Trophoblast cell (in vitro differentiated cells and primary cell): ENCODE measurements around the gene BMERB1.

Experiments used
- DNase-seq, 2 donors: peaks; one replicate each; pipeline ENCODE4 v3.0.0-alpha.2; 2016
- H2AFZ ChIP-seq: 2 replicates; pipeline ENCODE4 v1.6.1; 2013; ENCODE audit warnings: low read length, moderate library complexity, mild to moderate bottlenecking; ENCODE audit not compliant: insufficient read depth, poor library complexity
- H2AK5ac ChIP-seq: 2 replicates; pipeline ENCODE4 v1.6.1; 2013; ENCODE audit warnings: mild to moderate bottlenecking, low read length
- H2BK120ac ChIP-seq: 2 replicates; pipeline ENCODE4 v1.6.1; 2013; ENCODE audit warnings: low read length, mild to moderate bottlenecking, moderate library complexity; ENCODE audit not compliant: insufficient read depth, poor library complexity
- H2BK12ac ChIP-seq: 2 replicates; pipeline ENCODE4 v1.6.1; 2013; ENCODE audit warnings: mild to moderate bottlenecking, low read length, moderate library complexity
- H2BK5ac ChIP-seq: 2 replicates; pipeline ENCODE4 v1.6.1; 2013; ENCODE audit warnings: low read length, low read depth, moderate library complexity, mild to moderate bottlenecking; ENCODE audit not compliant: poor library complexity
- H3K14ac ChIP-seq: 2 replicates; pipeline ENCODE4 v1.6.1; 2013; ENCODE audit warnings: mild to moderate bottlenecking, low read length
- H3K18ac ChIP-seq: 2 replicates; pipeline ENCODE4 v1.6.1; 2013; ENCODE audit warnings: mild to moderate bottlenecking, low read length
- H3K23ac ChIP-seq: 2 replicates; pipeline ENCODE4 v1.6.1; 2013; ENCODE audit warnings: low read length
- H3K27ac ChIP-seq: 2 replicates; pipeline ENCODE4 v1.5.1; 2013; ENCODE audit warnings: low read depth, mild to moderate bottlenecking, inconsistent platforms, low read length, moderate library complexity
- H3K27me3 ChIP-seq: 2 replicates; pipeline ENCODE4 v1.6.1; 2013; ENCODE audit warnings: inconsistent platforms, mild to moderate bottlenecking, low read length, moderate library complexity; ENCODE audit not compliant: insufficient read depth
- H3K36me3 ChIP-seq, 2 experiments: 1 replicate in 1 of 2; 2 replicates in 1 of 2; pipeline ENCODE4 v1.6.1; 2013; ENCODE audit warnings: low read length in 2 of 2, mild to moderate bottlenecking in 2 of 2, moderate library complexity in 1 of 2; ENCODE audit not compliant: insufficient read depth in 2 of 2, control insufficient read depth in 1 of 2
- H3K4ac ChIP-seq: 2 replicates; pipeline ENCODE4 v1.6.1; 2013; ENCODE audit warnings: low read depth, mild to moderate bottlenecking, low read length, moderate library complexity
- H3K4me1 ChIP-seq, 2 experiments: 1 replicate in 1 of 2; 2 replicates in 1 of 2; pipeline ENCODE4 v1.6.1; 2013; ENCODE audit warnings: low read length in 2 of 2, mild to moderate bottlenecking in 2 of 2, moderate library complexity in 1 of 2; ENCODE audit not compliant: insufficient read depth in 2 of 2, control insufficient read depth in 1 of 2
- H3K4me2 ChIP-seq: 2 replicates; pipeline ENCODE4 v1.6.1; 2013; ENCODE audit warnings: inconsistent platforms, mild to moderate bottlenecking, low read length, moderate library complexity
- H3K4me3 ChIP-seq: 2 replicates; pipeline ENCODE4 v1.5.1; 2013; ENCODE audit warnings: mild to moderate bottlenecking, low read depth, low read length, inconsistent platforms
- H3K79me1 ChIP-seq: one replicate; pipeline ENCODE4 v1.6.1; 2013; ENCODE audit warnings: low read length
- H3K79me2 ChIP-seq: 2 replicates; pipeline ENCODE4 v1.6.1; 2013; ENCODE audit warnings: low read length, mild to moderate bottlenecking; ENCODE audit not compliant: control insufficient read depth, insufficient read depth, poor library complexity
- H3K9ac ChIP-seq: 2 replicates; pipeline ENCODE4 v1.6.1; 2013; ENCODE audit warnings: mild to moderate bottlenecking, low read length
- H3K9me3 ChIP-seq: 2 replicates; pipeline ENCODE4 v1.6.1; 2013; ENCODE audit warnings: low read depth, mild to moderate bottlenecking, control low read depth, inconsistent platforms, low read length; ENCODE audit not compliant: insufficient read depth
- H4K12ac ChIP-seq: 2 replicates; pipeline ENCODE4 v1.6.1; 2013; ENCODE audit warnings: low read depth, mild to moderate bottlenecking, low read length, moderate library complexity
- H4K8ac ChIP-seq: 2 replicates; pipeline ENCODE4 v1.6.1; 2013; ENCODE audit warnings: low read depth, mild to moderate bottlenecking, low read length, moderate library complexity
- H4K91ac ChIP-seq: one replicate; pipeline ENCODE4 v1.6.1; 2013; ENCODE audit warnings: low read depth, mild to moderate bottlenecking, low read length, moderate library complexity
- WGBS: extraction: QIAGEN DNeasy Blood & Tissue Kit; methylation state at CpG from one replicate; pipeline ENCODE4 v1.1.7; 2013; ENCODE audit warnings: missing lambda C conversion rate; ENCODE audit not compliant: insufficient read length, insufficient coverage; ENCODE audit errors: extremely low coverage; 5-methylcytosine and 5-hydroxymethylcytosine counted together

The BMERB1 gene

GRCh38 chr16:15621889-15622288, 187.5 kb downstream of the BMERB1 start:
- H4K12ac ChIP-seq = no peak overlapping the region
- no peak overlapping the region for H3K4me3 ChIP-seq
- no peak overlapping the region for H2BK120ac ChIP-seq
- H3K14ac ChIP-seq = no peak overlapping the region
- WGBS = no CpG with 5 or more reads among the region's 8 CpGs
- no peak overlapping the region for H2AFZ ChIP-seq
- H3K27me3 ChIP-seq = no peaks in the 10 kb centered on the region
- H2AK5ac ChIP-seq = no peak overlapping the region
- no peaks in the 10 kb centered on the region for H3K79me1 ChIP-seq
- no peak overlapping the region for H3K27ac ChIP-seq
- H3K9ac ChIP-seq = no peak overlapping the region
- H3K36me3 ChIP-seq = peaks cover 31 to 55% of the 10 kb centered on the region in 2 experiments
- H3K18ac ChIP-seq = no peak overlapping the region
- H3K9me3 ChIP-seq = no peaks in the 10 kb centered on the region
- no peak for DNase-seq
- H2BK5ac ChIP-seq = no peak overlapping the region
- H2BK12ac ChIP-seq = no peak overlapping the region
- no peaks in the 10 kb centered on the region for H3K79me2 ChIP-seq
- H4K91ac ChIP-seq = no peak overlapping the region
- H3K4me1 ChIP-seq = no peaks in the 10 kb centered on the region
- H3K4me2 ChIP-seq = no peak overlapping the region
- no peak overlapping the region for H3K4ac ChIP-seq
- H3K23ac ChIP-seq = no peak overlapping the region
- no peak overlapping the region for H4K8ac ChIP-seq

- no CpG with 5 or more reads among the region's 2 CpGs for WGBS
- no peak for DNase-seq
Measured at GRCh38 chr16:15631730-15632409, 197.5 kb downstream of the BMERB1 start.

GRCh38 chr16:15635926-15636325, 201.5 kb downstream of the BMERB1 start:
- H3K27me3 ChIP-seq = no peaks in the 10 kb centered on the region
- H3K4me3 ChIP-seq = no peak overlapping the region
- no peak overlapping the region for H2BK120ac ChIP-seq
- no peak overlapping the region for H2BK12ac ChIP-seq
- H4K91ac ChIP-seq = no peak overlapping the region
- no peak overlapping the region for H3K23ac ChIP-seq
- no peaks in the 10 kb centered on the region for H3K4me1 ChIP-seq
- H2AK5ac ChIP-seq = no peak overlapping the region
- no peak overlapping the region for H3K4me2 ChIP-seq
- H4K12ac ChIP-seq = no peak overlapping the region
- no peak overlapping the region for H3K27ac ChIP-seq
- no peak overlapping the region for H2BK5ac ChIP-seq
- no peak for DNase-seq
- H3K36me3 ChIP-seq = peaks cover 22 to 47% of the 10 kb centered on the region in 2 experiments
- H3K9me3 ChIP-seq = no peaks in the 10 kb centered on the region
- no peaks in the 10 kb centered on the region for H3K79me1 ChIP-seq
- H3K9ac ChIP-seq = no peak overlapping the region
- H3K14ac ChIP-seq = no peak overlapping the region
- no peak overlapping the region for H3K4ac ChIP-seq
- WGBS = no CpG with 5 or more reads among the region's 9 CpGs
- no peak overlapping the region for H4K8ac ChIP-seq
- H2AFZ ChIP-seq = no peak overlapping the region
- H3K18ac ChIP-seq = no peak overlapping the region
- H3K79me2 ChIP-seq = no peaks in the 10 kb centered on the region

More at GRCh38 chr16:15631730-15632409, 197.5 kb downstream of the BMERB1 start:
- H2AFZ ChIP-seq = no peak overlapping the region
- no peaks in the 10 kb centered on the region for H3K9me3 ChIP-seq
- H3K27me3 ChIP-seq = no peaks in the 10 kb centered on the region
- H3K27ac ChIP-seq = no peak overlapping the region
- no peak overlapping the region for H2AK5ac ChIP-seq
- no peak overlapping the region for H3K9ac ChIP-seq
- no peak overlapping the region for H2BK120ac ChIP-seq
- no peak overlapping the region for H3K4me3 ChIP-seq
- no peak overlapping the region for H4K8ac ChIP-seq
- no peak overlapping the region for H4K12ac ChIP-seq
- no peak overlapping the region for H2BK5ac ChIP-seq
- H3K18ac ChIP-seq = no peak overlapping the region
- H3K36me3 ChIP-seq = peaks cover 18 to 36% of the 10 kb centered on the region in 2 experiments
- no peak overlapping the region for H3K23ac ChIP-seq
- no peak overlapping the region for H4K91ac ChIP-seq
- no peak overlapping the region for H3K4ac ChIP-seq
- no peak overlapping the region for H3K14ac ChIP-seq
- H3K4me2 ChIP-seq = no peak overlapping the region
- H3K79me1 ChIP-seq = no peaks in the 10 kb centered on the region
- H2BK12ac ChIP-seq = no peak overlapping the region
- H3K79me2 ChIP-seq = no peaks in the 10 kb centered on the region
- no peaks in the 10 kb centered on the region for H3K4me1 ChIP-seq

GRCh38 chr16:15636392-15636873, 202.0 kb downstream of the BMERB1 start:
- Histone ChIP-seq H3K4ac (no peak overlapping the region), H4K91ac (no peak overlapping the region), H2BK12ac (no peak overlapping the region), H3K27ac (no peak overlapping the region), H3K23ac (no peak overlapping the region), H4K8ac (no peak overlapping the region), H2AK5ac (no peak overlapping the region), H2BK120ac (no peak overlapping the region), H3K18ac (no peak overlapping the region), H3K4me3 (no peak overlapping the region), H3K79me2 (no peaks in the 10 kb centered on the region), H4K12ac (no peak overlapping the region), H3K14ac (no peak overlapping the region), H2BK5ac (no peak overlapping the region), H3K79me1 (no peaks in the 10 kb centered on the region), H2AFZ (no peak overlapping the region), H3K27me3 (no peaks in the 10 kb centered on the region), H3K4me2 (no peak overlapping the region), H3K9me3 (no peaks in the 10 kb centered on the region), H3K4me1 (no peaks in the 10 kb centered on the region), H3K9ac (no peak overlapping the region), H3K36me3 (peaks cover 22 to 45% of the 10 kb centered on the region in 2 experiments)
- no peak for DNase-seq
